ENCODE measurements around the gene OR2M2. TPM values are rescaled to one million over a fixed set of nuclear protein-coding genes. Genes with fewer than 3 reads are reported as not detected.

Gene OR2M2, protein sequence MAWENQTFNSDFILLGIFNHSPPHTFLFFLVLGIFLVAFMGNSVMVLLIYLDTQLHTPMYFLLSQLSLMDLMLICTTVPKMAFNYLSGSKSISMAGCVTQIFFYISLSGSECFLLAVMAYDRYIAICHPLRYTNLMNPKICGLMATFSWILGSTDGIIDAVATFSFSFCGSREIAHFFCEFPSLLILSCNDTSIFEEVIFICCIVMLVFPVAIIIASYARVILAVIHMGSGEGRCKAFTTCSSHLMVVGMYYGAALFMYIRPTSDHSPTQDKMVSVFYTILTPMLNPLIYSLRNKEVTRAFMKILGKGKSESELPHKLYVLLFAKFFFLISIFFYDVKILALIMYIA
- total RNA-seq = not detected in 2 replicates

DNA sequence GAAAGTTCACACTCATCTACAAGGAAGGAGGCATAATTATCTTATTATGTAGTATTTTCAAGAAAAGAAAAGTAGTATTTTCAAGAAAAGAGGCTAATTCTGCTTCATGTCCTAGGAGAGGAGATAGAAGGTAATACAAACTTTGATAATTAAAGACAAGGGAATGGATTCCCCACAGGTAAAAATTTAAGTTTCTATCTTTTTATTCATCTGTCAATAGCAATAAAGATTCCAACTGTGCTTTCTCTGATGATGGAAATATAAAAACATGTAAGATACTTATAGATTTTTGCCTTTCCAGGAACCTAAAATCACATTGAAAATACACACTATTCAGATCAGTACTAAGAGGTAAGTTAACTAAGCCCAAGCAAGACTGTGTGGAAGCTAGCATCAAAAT is at the start of gene OR2M2:
OR2M2 (plus strand) TSS at position 301 of the 400 bp plus-strand sequence. CDS start 5,165 bp downstream, outside the sequence.

DNA sequence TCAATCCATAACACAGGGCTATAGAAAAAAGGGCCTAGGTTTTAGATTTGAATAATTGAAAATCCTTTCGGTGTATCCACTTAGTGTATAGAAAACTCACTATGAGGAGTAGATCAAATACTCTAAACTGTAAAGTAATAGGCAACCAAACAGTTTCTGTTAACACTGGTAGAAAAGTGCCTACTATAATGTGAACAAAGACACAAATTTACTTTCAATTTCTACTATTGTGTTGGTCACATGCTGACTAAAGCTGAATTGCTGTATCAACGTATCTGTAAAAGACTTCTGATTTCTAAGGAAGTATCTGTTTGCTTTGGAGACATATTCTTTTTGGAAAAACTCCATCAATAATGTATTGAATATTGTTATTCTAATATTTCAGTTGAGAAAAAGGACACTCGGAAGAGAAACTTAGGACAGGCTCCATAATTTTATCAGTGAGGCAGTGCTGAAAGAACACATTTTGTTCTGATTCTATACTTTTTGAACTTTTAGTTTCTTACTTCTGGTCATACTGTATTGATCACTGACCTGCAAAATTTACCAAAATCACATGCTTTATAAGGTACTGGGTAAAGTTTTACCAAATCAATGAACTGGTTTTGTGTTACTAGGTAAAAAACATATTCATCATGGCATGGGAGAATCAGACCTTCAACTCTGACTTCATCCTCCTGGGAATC is 30.0 kb upstream of the OR2M2 start, which contains the start of gene OR2M5:
OR2M5 (plus strand) TSS at position 636 of the 686 bp plus-strand sequence; CDS start at position 636, 0 bp downstream.

DNA sequence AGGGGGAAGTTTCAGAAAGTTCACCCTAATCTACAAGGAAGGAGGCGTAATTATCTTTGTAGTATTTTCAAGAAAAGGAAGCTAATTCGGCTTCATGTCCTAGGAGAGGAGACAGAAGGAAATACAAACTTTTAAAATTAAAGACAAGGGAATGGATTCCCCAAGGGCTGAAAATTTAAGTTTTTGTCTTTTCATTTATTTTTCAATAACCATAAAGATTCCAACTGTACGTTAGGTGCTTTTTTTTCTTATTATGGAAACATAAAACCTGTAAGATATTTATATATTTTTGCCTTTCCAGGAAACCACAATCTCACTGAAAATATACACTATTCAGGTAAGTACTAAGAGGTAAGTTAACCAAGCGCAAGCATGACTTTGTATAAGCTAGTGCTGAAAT is 22.3 kb downstream of the OR2M2 start, which contains the start of gene OR2M3:
OR2M3 (plus strand) TSS at position 301 of the 400 bp plus-strand sequence. CDS start 5,803 bp downstream, outside the sequence.

Other genes starting within 250 kb of the OR2M2 start
- not detected in 2 replicates for gene OR2AJ1, start 249.9 kb upstream of the OR2M2 start, total RNA-seq
- gene OR2L8, start 226.0 kb upstream of the OR2M2 start, total RNA-seq = 0.97 TPM in 1 of 2 replicates, not detected in the other
- gene OR2AK2, start 209.6 kb upstream of the OR2M2 start, total RNA-seq = 0.49 TPM in 1 of 2 replicates, not detected in the other
- 0.12 and 0.32 TPM in 2 replicates for gene OR2L5, start 161.2 kb upstream of the OR2M2 start, total RNA-seq
- under 0.01 TPM in 1 of 2 replicates, not detected in the other for gene OR2L2, start 144.8 kb upstream of the OR2M2 start, total RNA-seq
- 0.16 TPM in 1 of 2 replicates, not detected in the other for gene OR2L3, start 128.0 kb upstream of the OR2M2 start, total RNA-seq
- 0.16 TPM in 1 of 2 replicates, not detected in the other for gene OR2L13, start 79.6 kb upstream of the OR2M2 start, total RNA-seq
- not detected in 2 replicates for gene OR2M5, start 29.7 kb upstream of the OR2M2 start, total RNA-seq
- under 0.01 and 0.12 TPM in 2 replicates for gene OR2M3, start 22.4 kb downstream of the OR2M2 start, total RNA-seq
- gene OR2M4, start 56.6 kb downstream of the OR2M2 start, total RNA-seq = under 0.01 and 0.12 TPM in 2 replicates
- gene OR2T33, start 103.2 kb downstream of the OR2M2 start, total RNA-seq = not detected in 2 replicates
- not detected in 2 replicates for gene OR2T12, start 128.6 kb downstream of the OR2M2 start, total RNA-seq
- not detected in 2 replicates for gene OR2M7, start 149.7 kb downstream of the OR2M2 start, total RNA-seq
- not detected in 2 replicates for gene OR14C36, start 174.0 kb downstream of the OR2M2 start, total RNA-seq
- gene OR2T4, start 186.8 kb downstream of the OR2M2 start, total RNA-seq = not detected in 2 replicates
- not detected in 2 replicates for gene OR2T6, start 200.9 kb downstream of the OR2M2 start, total RNA-seq
- gene OR2T1, start 228.2 kb downstream of the OR2M2 start, total RNA-seq = not detected in 2 replicates

Data from hair follicle dermal papilla cell (primary cell).